ENCODE measurements around the gene GTF2IRD1.

DNA sequence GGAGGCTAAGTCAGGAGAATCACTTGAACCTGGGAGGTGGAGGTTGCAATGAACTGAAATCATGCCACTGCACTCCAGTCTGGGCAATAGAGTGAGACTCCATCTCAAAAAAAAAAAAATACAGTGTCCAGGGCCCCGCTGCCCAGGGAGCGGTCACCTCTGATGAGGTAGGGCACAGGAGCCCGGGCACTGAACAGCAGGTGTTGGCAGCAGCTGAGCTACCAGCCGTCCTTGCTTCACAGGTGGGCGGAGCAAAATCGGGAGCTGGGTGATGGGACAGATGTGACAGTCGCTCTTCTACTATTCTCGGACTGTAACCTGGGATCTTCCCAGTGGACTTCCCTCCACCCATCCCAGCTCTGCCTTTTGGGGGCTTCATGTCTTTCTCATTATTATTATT lies 49.4 kb downstream of the GTF2IRD1 start:
- TF ChIP-seq, protein P1, sequence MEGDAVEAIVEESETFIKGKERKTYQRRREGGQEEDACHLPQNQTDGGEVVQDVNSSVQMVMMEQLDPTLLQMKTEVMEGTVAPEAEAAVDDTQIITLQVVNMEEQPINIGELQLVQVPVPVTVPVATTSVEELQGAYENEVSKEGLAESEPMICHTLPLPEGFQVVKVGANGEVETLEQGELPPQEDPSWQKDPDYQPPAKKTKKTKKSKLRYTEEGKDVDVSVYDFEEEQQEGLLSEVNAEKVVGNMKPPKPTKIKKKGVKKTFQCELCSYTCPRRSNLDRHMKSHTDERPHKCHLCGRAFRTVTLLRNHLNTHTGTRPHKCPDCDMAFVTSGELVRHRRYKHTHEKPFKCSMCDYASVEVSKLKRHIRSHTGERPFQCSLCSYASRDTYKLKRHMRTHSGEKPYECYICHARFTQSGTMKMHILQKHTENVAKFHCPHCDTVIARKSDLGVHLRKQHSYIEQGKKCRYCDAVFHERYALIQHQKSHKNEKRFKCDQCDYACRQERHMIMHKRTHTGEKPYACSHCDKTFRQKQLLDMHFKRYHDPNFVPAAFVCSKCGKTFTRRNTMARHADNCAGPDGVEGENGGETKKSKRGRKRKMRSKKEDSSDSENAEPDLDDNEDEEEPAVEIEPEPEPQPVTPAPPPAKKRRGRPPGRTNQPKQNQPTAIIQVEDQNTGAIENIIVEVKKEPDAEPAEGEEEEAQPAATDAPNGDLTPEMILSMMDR (IDR thresholded peaks at IDR 0.05 in 8 of 11, conservative IDR thresholded peaks at IDR 0.05 in 3 of 11), result no peak
- no peak for TF ChIP-seq POLR2A (IDR thresholded peaks at IDR 0.05)

All from spleen (tissue), 7 donors.